Lower leg skin (tissue), 3 donors: ENCODE data around the gene AMBRA1.

Experiments
- POLR2A ChIP-seq, 2 donors: fragments of 450-650 bp; IDR thresholded peaks; one replicate each; pipeline ENCODE4 v1.6.1; 2016 to 2017; ENCODE audit warnings: antibody characterized with exemption in 2 of 2, mild to moderate bottlenecking in 1 of 2, moderate library complexity in 1 of 2
- TF ChIP-seq, protein P1 (sequence below), 3 donors: fragments of 450-650 bp; IDR thresholded peaks; one replicate each; pipeline ENCODE4 v1.5.1; 2016; ENCODE audit warnings: antibody characterized with exemption in 3 of 3, mild to moderate bottlenecking in 3 of 3, moderate library complexity in 2 of 3

DNA sequence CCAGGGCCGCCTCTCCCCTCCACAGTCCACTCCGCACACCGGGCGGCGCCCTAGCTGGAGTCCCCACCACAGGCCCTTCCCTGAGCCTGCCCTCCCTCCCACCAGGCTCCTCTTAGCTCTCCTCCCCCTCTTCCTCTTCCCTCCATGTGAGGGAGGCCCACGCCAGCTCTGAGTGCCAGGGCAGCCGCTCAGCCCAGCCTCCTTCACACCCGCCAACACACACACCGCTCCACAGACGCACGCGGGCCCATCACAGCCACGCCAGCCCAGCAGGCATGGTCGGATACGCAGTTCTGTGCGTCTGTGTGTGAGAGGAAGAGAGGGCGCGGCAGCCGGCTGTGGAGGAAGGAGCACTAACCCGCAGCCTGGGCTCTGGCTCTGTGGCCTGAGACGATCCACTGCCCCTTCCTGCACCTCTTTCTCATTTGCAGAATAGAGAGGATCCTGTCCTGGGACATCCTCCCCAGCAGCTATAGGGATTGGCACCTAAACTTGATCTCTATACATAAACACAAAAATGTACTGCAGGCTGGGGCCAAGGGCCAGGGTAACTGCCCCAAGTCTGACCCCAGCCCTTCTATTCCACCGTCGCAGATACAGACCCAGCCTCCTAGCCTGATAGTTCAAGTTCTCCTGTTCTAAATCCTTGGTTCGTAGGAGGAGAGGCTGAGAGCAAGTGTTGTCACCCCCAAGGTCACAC, 205.8 kb downstream of the AMBRA1 start:
- no peak for TF ChIP-seq POLR2A (IDR thresholded peaks at IDR 0.05)
- TF ChIP-seq, protein P1, sequence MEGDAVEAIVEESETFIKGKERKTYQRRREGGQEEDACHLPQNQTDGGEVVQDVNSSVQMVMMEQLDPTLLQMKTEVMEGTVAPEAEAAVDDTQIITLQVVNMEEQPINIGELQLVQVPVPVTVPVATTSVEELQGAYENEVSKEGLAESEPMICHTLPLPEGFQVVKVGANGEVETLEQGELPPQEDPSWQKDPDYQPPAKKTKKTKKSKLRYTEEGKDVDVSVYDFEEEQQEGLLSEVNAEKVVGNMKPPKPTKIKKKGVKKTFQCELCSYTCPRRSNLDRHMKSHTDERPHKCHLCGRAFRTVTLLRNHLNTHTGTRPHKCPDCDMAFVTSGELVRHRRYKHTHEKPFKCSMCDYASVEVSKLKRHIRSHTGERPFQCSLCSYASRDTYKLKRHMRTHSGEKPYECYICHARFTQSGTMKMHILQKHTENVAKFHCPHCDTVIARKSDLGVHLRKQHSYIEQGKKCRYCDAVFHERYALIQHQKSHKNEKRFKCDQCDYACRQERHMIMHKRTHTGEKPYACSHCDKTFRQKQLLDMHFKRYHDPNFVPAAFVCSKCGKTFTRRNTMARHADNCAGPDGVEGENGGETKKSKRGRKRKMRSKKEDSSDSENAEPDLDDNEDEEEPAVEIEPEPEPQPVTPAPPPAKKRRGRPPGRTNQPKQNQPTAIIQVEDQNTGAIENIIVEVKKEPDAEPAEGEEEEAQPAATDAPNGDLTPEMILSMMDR (IDR thresholded peaks at IDR 0.05): no peak
